Measurements from ENCODE around the gene OR1I1. TPM values are rescaled to one million over a fixed set of nuclear protein-coding genes. Genes with fewer than 3 reads are reported as not detected.
"Not testable (repeated sequence)": the region's sequence is repeated elsewhere in the genome, so short reads cannot be mapped to it uniquely, and the experiment has no call there.

Gene OR1I1
- total RNA-seq: not detected in 2 replicates

GRCh38 chr19:15081911-15082310 lies at the start of gene OR1I1:
Gene OR1I1, plus strand, starts transcription at chr19:15082211. Its CDS starts 4,855 bp downstream, at chr19:15087066.
- DNase-seq (ENCODE audit: low read depth in 2 of 2): no peak

- no peak for DNase-seq (ENCODE audit: low read depth in 2 of 2)
Measured at GRCh38 chr19:15035795-15036311, 46.2 kb upstream of the OR1I1 start.

- no peak for DNase-seq (ENCODE audit: low read depth in 2 of 2)
Measured at GRCh38 chr19:15037586-15037985, 44.4 kb upstream of the OR1I1 start.

GRCh38 chr19:15038294-15038693 lies 43.7 kb upstream of the OR1I1 start:
- no peak for DNase-seq (ENCODE audit: low read depth in 2 of 2)

- no peak for DNase-seq (ENCODE audit: low read depth in 2 of 2)
Measured at GRCh38 chr19:15042003-15042402, 40.0 kb upstream of the OR1I1 start.

GRCh38 chr19:15042826-15043225 lies 39.2 kb upstream of the OR1I1 start:
- no peak for DNase-seq (ENCODE audit: low read depth in 2 of 2)

- no peak for DNase-seq (ENCODE audit: low read depth in 2 of 2)
Measured at GRCh38 chr19:15045506-15045905, 36.5 kb upstream of the OR1I1 start.

- no peak for DNase-seq (ENCODE audit: low read depth in 2 of 2)
Measured at GRCh38 chr19:15047680-15048079, 34.3 kb upstream of the OR1I1 start.

GRCh38 chr19:15048128-15048527 lies 33.9 kb upstream of the OR1I1 start:
- DNase-seq (ENCODE audit: low read depth in 2 of 2): no peak

GRCh38 chr19:15048885-15049541 lies 33.0 kb upstream of the OR1I1 start, which contains the start of gene CASP14:
Gene CASP14, plus strand, starts transcription at chr19:15049480. Its CDS starts 2,772 bp downstream, at chr19:15052252.
- no peak for DNase-seq (ENCODE audit: low read depth in 2 of 2)

- no peak for DNase-seq (ENCODE audit: low read depth in 2 of 2)
Measured at GRCh38 chr19:15050639-15051038, 31.4 kb upstream of the OR1I1 start.

GRCh38 chr19:15062036-15062435 lies 20.0 kb upstream of the OR1I1 start:
- DNase-seq (ENCODE audit: low read depth in 2 of 2): no peak

GRCh38 chr19:15070386-15070785 lies 11.6 kb upstream of the OR1I1 start:
- not testable (repeated sequence) for DNase-seq (ENCODE audit: low read depth in 2 of 2)

GRCh38 chr19:15072930-15073647 lies 8.9 kb upstream of the OR1I1 start:
- no peak for DNase-seq (ENCODE audit: low read depth in 2 of 2)

GRCh38 chr19:15074371-15074770 lies 7.6 kb upstream of the OR1I1 start:
- no peak for DNase-seq (ENCODE audit: low read depth in 2 of 2)

- DNase-seq (ENCODE audit: low read depth in 2 of 2): no peak
Measured at GRCh38 chr19:15075806-15076205, 6.2 kb upstream of the OR1I1 start.

GRCh38 chr19:15080002-15080401 lies 2.0 kb upstream of the OR1I1 start:
- peak in 1 of 2 donors; percentile 8 for DNase-seq (ENCODE audit: low read depth in 2 of 2)

- DNase-seq (ENCODE audit: low read depth in 2 of 2): no peak
Measured at GRCh38 chr19:15087182-15087581, 5.2 kb downstream of the OR1I1 start.

GRCh38 chr19:15091918-15092753 lies 10.1 kb downstream of the OR1I1 start:
- DNase-seq (ENCODE audit: low read depth in 2 of 2): peak; percentile 68 to 75

- no peak for DNase-seq (ENCODE audit: low read depth in 2 of 2)
Measured at GRCh38 chr19:15093001-15093400, 11.0 kb downstream of the OR1I1 start.

GRCh38 chr19:15096223-15096622 lies 14.2 kb downstream of the OR1I1 start:
- DNase-seq (ENCODE audit: low read depth in 2 of 2): no peak

GRCh38 chr19:15097980-15098379 lies 16.0 kb downstream of the OR1I1 start:
- DNase-seq (ENCODE audit: low read depth in 2 of 2): not testable (repeated sequence)
